Hepatic stellate cell (primary cell): ENCODE results near the gene ECPAS.
"Not testable (repeated sequence)": the region's sequence is repeated elsewhere in the genome, so short reads cannot be mapped to it uniquely, and the experiment has no call there.

Experiments
- DNase-seq: peaks from one replicate; pipeline ENCODE4 v3.0.0; 2011; ENCODE audit warnings: low spot score

Gene ECPAS

GRCh38 chr9:111414406-111414805 lies 69.8 kb downstream of the ECPAS start:
- DNase-seq = no peak

GRCh38 chr9:111413996-111414395 lies 70.2 kb downstream of the ECPAS start:
- DNase-seq = no peak

- no peak for DNase-seq
These were observed 71.9 kb downstream of the ECPAS start for GRCh38 chr9:111412280-111412679.

- no peak for DNase-seq
These were observed 72.9 kb downstream of the ECPAS start for GRCh38 chr9:111411266-111411665.

GRCh38 chr9:111407813-111408212 lies 76.4 kb downstream of the ECPAS start:
- no peak for DNase-seq

- DNase-seq = no peak
These were observed 78.5 kb downstream of the ECPAS start for GRCh38 chr9:111405701-111406100.

- DNase-seq = not testable (repeated sequence)
These were observed 82.7 kb downstream of the ECPAS start for GRCh38 chr9:111401486-111401885.

- DNase-seq = no peak
These were observed 83.7 kb downstream of the ECPAS start for GRCh38 chr9:111400564-111400898.

- DNase-seq = no peak
These were observed 84.2 kb downstream of the ECPAS start for GRCh38 chr9:111399772-111400563.

GRCh38 chr9:111399211-111399739 lies 84.9 kb downstream of the ECPAS start:
- DNase-seq = no peak

- DNase-seq = no peak
These were observed 90.2 kb downstream of the ECPAS start for GRCh38 chr9:111393971-111394370.

- no peak for DNase-seq
These were observed 94.8 kb downstream of the ECPAS start for GRCh38 chr9:111389406-111389805.

- DNase-seq = no peak
These were observed 97.8 kb downstream of the ECPAS start for GRCh38 chr9:111386386-111386785.

GRCh38 chr9:111381006-111381405 lies 103.2 kb downstream of the ECPAS start:
- no peak for DNase-seq

GRCh38 chr9:111375817-111376564 lies 108.2 kb downstream of the ECPAS start:
- DNase-seq = no peak

- DNase-seq = no peak
These were observed 109.1 kb downstream of the ECPAS start for GRCh38 chr9:111375062-111375461.

GRCh38 chr9:111372297-111372696 lies 111.9 kb downstream of the ECPAS start:
- DNase-seq = no peak

GRCh38 chr9:111366978-111367377 lies 117.2 kb downstream of the ECPAS start:
- no peak for DNase-seq

- DNase-seq = no peak
These were observed 121.7 kb downstream of the ECPAS start for GRCh38 chr9:111362526-111362925.

GRCh38 chr9:111360881-111361280 lies 123.3 kb downstream of the ECPAS start:
- DNase-seq = no peak

- peak; percentile 64 for DNase-seq
These were observed 127.5 kb downstream of the ECPAS start for GRCh38 chr9:111356481-111357244.

- DNase-seq = no peak
These were observed 131.6 kb downstream of the ECPAS start for GRCh38 chr9:111352545-111352944.

- no peak for DNase-seq
These were observed 133.6 kb downstream of the ECPAS start for GRCh38 chr9:111350556-111350955.
